SK-N-SH (cell line): Measurements from ENCODE around the gene NDUFS2. TPM values are rescaled to one million over a fixed set of nuclear protein-coding genes. Genes with fewer than 3 reads are reported as not detected.

Experiments
- CTCF ChIA-PET: fragments of 300-600, 350-600 bp; formaldehyde crosslinking; extraction: SDS; loops from one replicate; lab custom pipeline; 2021; lab: Yijun Ruan, JAX
- POLR2A ChIA-PET: fragments of 350-600 bp; sonication (Branson Sonifier 250); formaldehyde crosslinking; extraction: SDS; loops from one replicate; lab custom pipeline; 2020; ENCODE audit warnings: antibody characterized with exemption, inconsistent platforms; lab: Yijun Ruan, JAX
- DNase-seq: peaks from one replicate; pipeline ENCODE4 v3.0.0; 2012
- H2AFZ ChIP-seq: fragments of 200-600 bp; sonication (generic); 2 replicates; pipeline ENCODE4 v1.8.1; 2016; ENCODE audit warnings: antibody characterized with exemption, mild to moderate bottlenecking, low read depth
- H3F3A ChIP-seq: fragments of 200-600 bp; sonication (generic); replicated peaks from 2 replicates; pipeline ENCODE3; 2016; ENCODE audit warnings: antibody characterized with exemption, mild to moderate bottlenecking; ENCODE audit not compliant: insufficient read depth
- H3K27ac ChIP-seq, 2 experiments: fragments of 200-500 bp in 1 of 2; fragments of 200-600 bp in 1 of 2; sonication (Bioruptor generic) in 1 of 2; sonication (generic), shearing (Covaris generic) in 1 of 2; 2 replicates each; pipeline versions ENCODE4 v1.5.1 to v1.6.1; 2014 to 2016; ENCODE audit warnings: low read depth in 2 of 2, inconsistent platforms in 1 of 2, low read length in 1 of 2, mild to moderate bottlenecking in 1 of 2, mixed read lengths in 1 of 2
- H3K27me3 ChIP-seq: fragments of 200-600 bp; sonication (generic), shearing (Covaris generic); 2 replicates; pipeline ENCODE4 v1.6.1; 2016; ENCODE audit warnings: mixed run types; ENCODE audit not compliant: insufficient read depth
- H3K36me3 ChIP-seq, 2 experiments: fragments of 200-500 bp in 1 of 2; fragments of 200-600 bp in 1 of 2; sonication (Bioruptor generic) in 1 of 2; sonication (generic) in 1 of 2; replicated peaks in 1 of 2; 2 replicates each; pipeline versions ENCODE3 to v1.5.1; 2014 to 2016; ENCODE audit warnings: low read length in 1 of 2, mild to moderate bottlenecking in 1 of 2; ENCODE audit not compliant: insufficient read depth in 2 of 2, control insufficient read depth in 1 of 2
- H3K4me1 ChIP-seq, 2 experiments: fragments of 200-500 bp in 1 of 2; fragments of 200-600 bp in 1 of 2; sonication (Bioruptor generic) in 1 of 2; sonication (generic), shearing (Covaris generic) in 1 of 2; 2 replicates each; pipeline versions ENCODE4 v1.5.1 to v1.6.1; 2014 to 2016; ENCODE audit warnings: low read depth in 1 of 2, low read length in 1 of 2, mixed run types in 1 of 2; ENCODE audit not compliant: insufficient read depth in 2 of 2, control insufficient read depth in 1 of 2
- H3K4me2 ChIP-seq: fragments of 200-600 bp; sonication (generic), shearing (Covaris generic); 2 replicates; pipeline ENCODE4 v1.6.1; 2017; ENCODE audit warnings: mixed run types
- H3K4me3 ChIP-seq, 2 experiments: fragments of 200-500 bp in 1 of 2; fragments of 200-600 bp in 1 of 2; sonication (Bioruptor generic) in 1 of 2; sonication (generic), shearing (Covaris generic) in 1 of 2; 2 replicates each; pipeline versions ENCODE4 v1.5.1 to v1.8.1; 2014 to 2016; ENCODE audit warnings: low read depth in 2 of 2, inconsistent platforms in 1 of 2, low read length in 1 of 2, mild to moderate bottlenecking in 1 of 2, mixed read lengths in 1 of 2, moderate library complexity in 1 of 2
- H3K79me2 ChIP-seq: fragments of 200-600 bp; sonication (generic); 2 replicates; pipeline ENCODE4 v1.8.1; 2017; ENCODE audit warnings: mild to moderate bottlenecking; ENCODE audit not compliant: insufficient read depth
- H3K9ac ChIP-seq: fragments of 200-600 bp; sonication (generic); 2 replicates; pipeline ENCODE4 v1.6.1; 2017; ENCODE audit warnings: mixed run types
- H3K9me2 ChIP-seq: fragments of 200-600 bp; sonication (generic); 2 replicates; pipeline ENCODE4 v1.6.1; 2017; ENCODE audit warnings: mixed run types
- H3K9me3 ChIP-seq: fragments of 200-600 bp; sonication (generic); 2 replicates; pipeline ENCODE4 v1.6.1; 2017; ENCODE audit warnings: mixed run types, mild to moderate bottlenecking, moderate library complexity
- H4K20me1 ChIP-seq: fragments of 200-600 bp; sonication (generic); 2 replicates; pipeline ENCODE4 v1.6.1; 2017; ENCODE audit warnings: mild to moderate bottlenecking, mixed run types; ENCODE audit not compliant: insufficient read depth
- CTCF ChIP-seq: fragments of 200-600 bp; sonication (generic); IDR thresholded peaks from 2 replicates; pipeline ENCODE4 v1.6.1; 2017; ENCODE audit warnings: antibody characterized with exemption, mild to moderate bottlenecking, moderate library complexity
- ELF1 ChIP-seq: IDR thresholded peaks from 2 replicates; pipeline ENCODE4 v1.4.0; 2012
- FOSL2 ChIP-seq: IDR thresholded peaks from 2 replicates; pipeline ENCODE4 v1.4.0; 2012; ENCODE audit warnings: low read depth, mild to moderate bottlenecking, moderate library complexity, borderline replicate concordance
- FOXJ3 ChIP-seq: sonication (generic); formaldehyde crosslinking; IDR thresholded peaks from 2 replicates; pipeline ENCODE4 v1.5.1; 2020; ENCODE audit warnings: mild to moderate bottlenecking, missing genetic modification reagents
- GABPA ChIP-seq: IDR thresholded peaks from 2 replicates; pipeline ENCODE4 v1.4.0; 2012; ENCODE audit warnings: low read depth, mild to moderate bottlenecking
- IRF3 ChIP-seq: fragments of 150-350 bp; IDR thresholded peaks from 2 replicates; pipeline ENCODE4 v1.6.1; 2016; ENCODE audit warnings: mild to moderate bottlenecking, low read depth, low read length
- JUND ChIP-seq: IDR thresholded peaks from 2 replicates; pipeline ENCODE4 v1.4.0; 2012
- MEF2A ChIP-seq: IDR thresholded peaks from 2 replicates; pipeline ENCODE4 v1.4.0; 2012; ENCODE audit warnings: low read depth, borderline replicate concordance
- MXI1 ChIP-seq: IDR thresholded peaks from 2 replicates; pipeline ENCODE4 v1.6.1; 2012; ENCODE audit warnings: mild to moderate bottlenecking, low read depth, low read length, improper control_type of control experiment
- NRF1 ChIP-seq: IDR thresholded peaks from 2 replicates; pipeline ENCODE4 v1.6.1; 2012; ENCODE audit warnings: low read depth, mild to moderate bottlenecking, low read length
- POLR2AphosphoS5 ChIP-seq: IDR thresholded peaks from 2 replicates; pipeline ENCODE4 v1.6.1; 2012; ENCODE audit warnings: low read depth, low read length
- RCOR1 ChIP-seq: fragments of 150-350 bp; IDR thresholded peaks from 2 replicates; pipeline ENCODE4 v1.6.1; 2017; ENCODE audit warnings: antibody characterized with exemption, low read length
- RFX5 ChIP-seq: IDR thresholded peaks from 2 replicates; pipeline ENCODE4 v1.6.1; 2012; ENCODE audit warnings: mild to moderate bottlenecking, improper control_type of control experiment, low read length
- SMC3 ChIP-seq: IDR thresholded peaks from 2 replicates; pipeline ENCODE4 v1.6.1; 2012; ENCODE audit warnings: low read depth, low read length, improper control_type of control experiment
- TAF1 ChIP-seq: IDR thresholded peaks from 2 replicates; pipeline ENCODE4 v1.6.1; 2012; ENCODE audit warnings: low read depth, mild to moderate bottlenecking, low read length, moderate library complexity, borderline replicate concordance
- TCF12 ChIP-seq: IDR thresholded peaks from 2 replicates; pipeline ENCODE4 v1.4.0; 2012
- TEAD4 ChIP-seq: IDR thresholded peaks from 2 replicates; pipeline ENCODE4 v1.4.0; 2012; ENCODE audit warnings: mild to moderate bottlenecking, borderline replicate concordance; ENCODE audit not compliant: insufficient read depth
- USF1 ChIP-seq: IDR thresholded peaks from 2 replicates; pipeline ENCODE4 v1.4.0; 2012; ENCODE audit warnings: low read depth, borderline replicate concordance
- USF2 ChIP-seq: fragments of 150-350 bp; IDR thresholded peaks from 2 replicates; pipeline ENCODE4 v1.6.1; 2017; ENCODE audit warnings: antibody characterized with exemption, low read length, low read depth, borderline replicate concordance
- WGBS: methylation state at CpG from one replicate; pipeline ENCODE4 v1.1.6; 2017; ENCODE audit warnings: low lambda C conversion rate; 5-methylcytosine and 5-hydroxymethylcytosine counted together
- polyA plus RNA-seq, 3 experiments: library from polyadenylated mRNA; depleted of rRNA; stranded (reverse); fragments of >200 nt; gene quantifications; 2 replicates each; pipeline ENCODE4 v1.2.3, GENCODE V29; 2012

NDUFS2 gene
- polyA plus RNA-seq, 1 of the 3 experiments (the other 2 are of a cell fraction): 203 TPM

GRCh38 chr1:161174911-161175310, 27.3 kb upstream of the NDUFS2 start:
- Histone ChIP-seq H4K20me1 (no peaks in the 10 kb centered on the region), H3F3A (no peaks in the 10 kb centered on the region), H3K4me2 (no peak overlapping the region), H3K4me1 (peaks cover 0 to 18% of the 10 kb centered on the region in 2 experiments; a peak in 1 of 4 replicates), H3K36me3 (peaks cover 37 to 51% of the 10 kb centered on the region in 2 experiments), H3K4me3 (no peak overlapping the region), H3K9me2 (no peaks in the 10 kb centered on the region), H3K27me3 (no peaks in the 10 kb centered on the region), H2AFZ (no peak overlapping the region; the same call in 1 of the 2 replicates), H3K9me3 (no peaks in the 10 kb centered on the region), H3K9ac (no peak overlapping the region), H3K79me2 (peaks cover 17% of the 10 kb centered on the region), H3K27ac (no peak overlapping the region)
- POLR2A ChIA-PET: no interaction called here
- 93% methylated on average over 9 of the region's 11 CpGs for WGBS
- CTCF ChIA-PET: interaction anchor here (4.1 kb wide), 1 partner anchor 9 kb away, joined by 29 read pairs; the partner anchor contains the start of gene PPOX
- TF ChIP-seq TAF1 (no peak), ELF1 (no peak), RCOR1 (no peak), MEF2A (no peak), CTCF (no peak)
- no peak for DNase-seq

GRCh38 chr1:161175771-161176453, 26.3 kb upstream of the NDUFS2 start:
- peaks cover 0 to 18% of the 10 kb centered on the region in 2 experiments; a peak in 1 of 4 replicates for H3K4me1 ChIP-seq
- no peak overlapping the region; the same call in 1 of the 2 replicates for H2AFZ ChIP-seq
- POLR2A ChIA-PET: interaction anchor here (1.4 kb wide), 1 partner anchor 10 kb away, joined by 11 read pairs; the partner anchor contains the start of gene PPOX
- peak overlapping the region; percentile 77 for H3K9ac ChIP-seq
- H3K27me3 ChIP-seq: no peaks in the 10 kb centered on the region
- H4K20me1 ChIP-seq: no peaks in the 10 kb centered on the region
- H3K4me2 ChIP-seq: peak overlapping the region; percentile 98
- no peaks in the 10 kb centered on the region for H3K9me3 ChIP-seq
- CTCF ChIA-PET: interaction anchor here (1.1 to 4.1 kb wide), 3 partner anchors 8 to 26 kb away, joined by 5 to 29 read pairs (median 5); partner anchors contain the start of genes NDUFS2 and PPOX
- H3K4me3 ChIP-seq: peak overlapping the region; percentile 73; a peak in 3 of 4 replicates
- peaks cover 5% of the 10 kb centered on the region for H3F3A ChIP-seq
- peaks cover 17% of the 10 kb centered on the region for H3K79me2 ChIP-seq
- no peak for DNase-seq
- no peaks in the 10 kb centered on the region for H3K9me2 ChIP-seq
- peaks cover 29 to 44% of the 10 kb centered on the region in 2 experiments for H3K36me3 ChIP-seq
- no peak overlapping the region for H3K27ac ChIP-seq
- 84% methylated on average over 10 of the region's 10 CpGs for WGBS
- no peak for TF ChIP-seq TCF12
- no peak for TF ChIP-seq JUND
- no peak for TF ChIP-seq CTCF
- no peak for TF ChIP-seq MXI1
- no peak for TF ChIP-seq ELF1
- TF ChIP-seq FOSL2: no peak
- TF ChIP-seq SMC3: no peak
- no peak for TF ChIP-seq GABPA
- no peak for TF ChIP-seq POLR2AphosphoS5
- TF ChIP-seq USF1: no peak
- no peak for TF ChIP-seq IRF3
- TF ChIP-seq USF2: no peak
- no peak for TF ChIP-seq MEF2A
- TF ChIP-seq RCOR1: no peak
- no peak for TF ChIP-seq TEAD4
- TF ChIP-seq NRF1: no peak
- TF ChIP-seq FOXJ3 (CRISPR knock-in tag): no peak
- no peak for TF ChIP-seq RFX5
